Stimulated activated CD8-positive, alpha-beta memory T cell treated with anti-CD3 and anti-CD28 coated beads, Interleukin-12 subunit alpha, Interleukin-12 subunit beta, amount 100 ng/mL, for 1 hour (primary cell): ENCODE measurements around the gene FBLN5.
"Not testable (repeated sequence)": the region's sequence is repeated elsewhere in the genome, so short reads cannot be mapped to it uniquely, and the experiment has no call there.

Experiments used
- DNase-seq: peaks from one replicate; pipeline ENCODE4 v3.0.0-alpha.2; 2020; ENCODE audit warnings: low read depth

FBLN5 gene

GRCh38 chr14:91885113-91885712 is 62.3 kb downstream of the FBLN5 start:
- DNase-seq, result no peak

- DNase-seq, result no peak
These were observed 62.8 kb downstream of the FBLN5 start for GRCh38 chr14:91884664-91885063.

- no peak for DNase-seq
These were observed 63.7 kb downstream of the FBLN5 start for GRCh38 chr14:91883753-91884152.

GRCh38 chr14:91882776-91883175 is 64.7 kb downstream of the FBLN5 start:
- DNase-seq, result no peak

- no peak for DNase-seq
These were observed 65.1 kb downstream of the FBLN5 start for GRCh38 chr14:91882369-91882768.

- DNase-seq, result no peak
These were observed 68.3 kb downstream of the FBLN5 start for GRCh38 chr14:91879196-91879595.

- DNase-seq, result no peak
These were observed 69.2 kb downstream of the FBLN5 start for GRCh38 chr14:91878274-91878673.

GRCh38 chr14:91877376-91877915 is 70.0 kb downstream of the FBLN5 start:
- DNase-seq, result no peak

- DNase-seq, result no peak
These were observed 71.0 kb downstream of the FBLN5 start for GRCh38 chr14:91876492-91876891.

- no peak for DNase-seq
These were observed 71.8 kb downstream of the FBLN5 start for GRCh38 chr14:91875525-91876286.

- peak; percentile 49 for DNase-seq
These were observed 73.8 kb downstream of the FBLN5 start for GRCh38 chr14:91873471-91874415.

- DNase-seq, result no peak
These were observed 74.7 kb downstream of the FBLN5 start for GRCh38 chr14:91872517-91873470.

GRCh38 chr14:91872011-91872501 is 75.4 kb downstream of the FBLN5 start:
- no peak for DNase-seq

GRCh38 chr14:91871401-91871800 is 76.1 kb downstream of the FBLN5 start:
- not testable (repeated sequence) for DNase-seq

- DNase-seq, result no peak
These were observed 76.6 kb downstream of the FBLN5 start for GRCh38 chr14:91870890-91871289.

GRCh38 chr14:91870001-91870400 is 77.5 kb downstream of the FBLN5 start:
- peak; percentile 38 for DNase-seq

GRCh38 chr14:91869556-91869955 is 77.9 kb downstream of the FBLN5 start:
- no peak for DNase-seq

- DNase-seq, result peak; percentile 23
These were observed 80.0 kb downstream of the FBLN5 start, which contains the start of gene TC2N for GRCh38 chr14:91867316-91867988. TSS of gene TC2N (minus strand) at chr14:91867536. CDS start at chr14:91813769, 53,767 bp downstream.

- DNase-seq, result no peak
These were observed 80.8 kb downstream of the FBLN5 start for GRCh38 chr14:91866511-91867295.
